ENCODE data around the gene AHI1.
"Not testable (repeated sequence)": the region's sequence is repeated elsewhere in the genome, so short reads cannot be mapped to it uniquely, and the experiment has no call there.

The AHI1 gene

DNA sequence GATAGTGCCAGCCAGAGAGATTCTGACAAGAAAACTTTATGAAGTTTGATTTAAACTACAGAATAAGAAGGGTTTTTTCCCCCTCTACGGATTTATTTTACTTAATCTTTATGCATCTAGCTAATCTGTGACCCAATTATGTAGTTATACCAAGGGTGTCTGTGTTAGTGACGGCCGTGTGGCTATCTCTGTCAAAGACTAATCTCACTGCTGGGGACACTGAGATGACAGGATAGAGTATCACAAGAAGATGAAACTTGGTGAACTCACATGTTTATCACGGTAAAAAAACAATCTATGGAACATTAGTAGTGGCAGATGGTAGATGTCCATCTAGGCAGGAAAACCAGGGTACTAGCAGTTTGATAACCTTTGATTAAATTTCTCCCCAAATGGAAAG is 149.7 kb downstream of the AHI1 start:
- Histone ChIP-seq H3K4me2 (ENCODE audit: low read length, poor library complexity, severe bottlenecking) (no peak overlapping the region), H4K8ac (ENCODE audit: low read length) (no peak overlapping the region), H3K36me3 (ENCODE audit: control insufficient read depth in 1 of 2, insufficient read depth in 2 of 2, low read depth in 1 of 2, low read length in 2 of 2) (peaks cover 0 to 20% of the 10 kb centered on the region in 2 experiments), H2BK5ac (ENCODE audit: low read depth, low read length, poor library complexity, severe bottlenecking) (no peak overlapping the region), H3K27me3 (ENCODE audit: control insufficient read depth in 1 of 2, insufficient read depth in 1 of 2, low read length in 2 of 2) (no peaks in the 10 kb centered on the region), H4K91ac (ENCODE audit: low read length) (no peak overlapping the region), H2BK120ac (ENCODE audit: low read depth, low read length) (no peak overlapping the region), H3K4me1 (ENCODE audit: control insufficient read depth, insufficient read depth, low read depth, low read length) (no peaks in the 10 kb centered on the region), H3K14ac (ENCODE audit: low read length in 2 of 2) (no peak overlapping the region), H3K18ac (ENCODE audit: low read depth in 1 of 2, low read length in 2 of 2) (no peak overlapping the region), H2BK12ac (ENCODE audit: low read length in 2 of 2) (no peak overlapping the region), H3K9me3 (ENCODE audit: control insufficient read depth, low read length) (no peaks in the 10 kb centered on the region), H2AK5ac (ENCODE audit: low read length, severe bottlenecking) (no peak overlapping the region), H3K4ac (ENCODE audit: low read depth in 1 of 2, low read length in 2 of 2) (no peak overlapping the region), H3K4me3 (ENCODE audit: insufficient read depth in 1 of 2, low read depth in 1 of 2, low read length in 2 of 2) (no peak overlapping the region), H2BK15ac (ENCODE audit: low read depth, poor library complexity, severe bottlenecking) (no peak overlapping the region), H3K23ac (ENCODE audit: low read length in 2 of 2) (no peak overlapping the region), H3K27ac (ENCODE audit: low read length, poor library complexity, severe bottlenecking) (no peak overlapping the region), H3K79me1 (replicated peaks; ENCODE audit: low read length, poor library complexity, severe bottlenecking) (no peaks in the 10 kb centered on the region), H3K9ac (ENCODE audit: low read length) (no peak overlapping the region), H2AFZ (ENCODE audit: low read depth, low read length) (no peak overlapping the region)
- whole genome bisulfite sequencing, result 97% methylated on average over 3 of the region's 4 CpGs
- no peak for DNase-seq

- no peaks in the 10 kb centered on the region for H3K27me3 ChIP-seq (ENCODE audit: control insufficient read depth in 1 of 2, insufficient read depth in 1 of 2, low read length in 2 of 2)
- H3K23ac ChIP-seq (ENCODE audit: low read length in 2 of 2), result no peak overlapping the region
- no peaks in the 10 kb centered on the region for H3K4me1 ChIP-seq (ENCODE audit: control insufficient read depth, insufficient read depth, low read depth, low read length)
- no peak overlapping the region for H3K27ac ChIP-seq (ENCODE audit: low read length, poor library complexity, severe bottlenecking)
- no peak overlapping the region for H3K4me2 ChIP-seq (ENCODE audit: low read length, poor library complexity, severe bottlenecking)
- no peak overlapping the region for H2BK12ac ChIP-seq (ENCODE audit: low read length in 2 of 2)
- H3K36me3 ChIP-seq (ENCODE audit: control insufficient read depth in 1 of 2, insufficient read depth in 2 of 2, low read depth in 1 of 2, low read length in 2 of 2), result peaks cover 0 to 20% of the 10 kb centered on the region in 2 experiments
- no CpG with 5 or more reads among the region's 1 CpG for WGBS
- no peak overlapping the region for H2AFZ ChIP-seq (ENCODE audit: low read depth, low read length)
- H3K79me1 ChIP-seq (replicated peaks; ENCODE audit: low read length, poor library complexity, severe bottlenecking), result no peaks in the 10 kb centered on the region
- no peak overlapping the region for H2AK5ac ChIP-seq (ENCODE audit: low read length, severe bottlenecking)
- no peak overlapping the region for H2BK120ac ChIP-seq (ENCODE audit: low read depth, low read length)
- H2BK5ac ChIP-seq (ENCODE audit: low read depth, low read length, poor library complexity, severe bottlenecking), result no peak overlapping the region
- H4K91ac ChIP-seq (ENCODE audit: low read length), result no peak overlapping the region
- H2BK15ac ChIP-seq (ENCODE audit: low read depth, poor library complexity, severe bottlenecking), result no peak overlapping the region
- H3K4me3 ChIP-seq (ENCODE audit: insufficient read depth in 1 of 2, low read depth in 1 of 2, low read length in 2 of 2), result no peak overlapping the region
- no peak overlapping the region for H3K9ac ChIP-seq (ENCODE audit: low read length)
- H3K4ac ChIP-seq (ENCODE audit: low read depth in 1 of 2, low read length in 2 of 2), result no peak overlapping the region
- DNase-seq, result peak; percentile 41
- H3K18ac ChIP-seq (ENCODE audit: low read depth in 1 of 2, low read length in 2 of 2), result no peak overlapping the region
- H3K14ac ChIP-seq (ENCODE audit: low read length in 2 of 2), result no peak overlapping the region
- no peaks in the 10 kb centered on the region for H3K9me3 ChIP-seq (ENCODE audit: control insufficient read depth, low read length)
- no peak overlapping the region for H4K8ac ChIP-seq (ENCODE audit: low read length)
Observed at GRCh38 chr6:135346747-135347146, 150.8 kb downstream of the AHI1 start.

- no peak overlapping the region for H3K27ac ChIP-seq (ENCODE audit: low read length, poor library complexity, severe bottlenecking)
- H3K36me3 ChIP-seq (ENCODE audit: control insufficient read depth in 1 of 2, insufficient read depth in 2 of 2, low read depth in 1 of 2, low read length in 2 of 2), result peaks cover 0 to 13% of the 10 kb centered on the region in 2 experiments
- H3K4me3 ChIP-seq (ENCODE audit: insufficient read depth in 1 of 2, low read depth in 1 of 2, low read length in 2 of 2), result no peak overlapping the region
- H3K79me1 ChIP-seq (replicated peaks; ENCODE audit: low read length, poor library complexity, severe bottlenecking), result no peaks in the 10 kb centered on the region
- H4K91ac ChIP-seq (ENCODE audit: low read length), result no peak overlapping the region
- H3K14ac ChIP-seq (ENCODE audit: low read length in 2 of 2), result no peak overlapping the region
- H2AFZ ChIP-seq (ENCODE audit: low read depth, low read length), result no peak overlapping the region
- no peak overlapping the region for H2BK15ac ChIP-seq (ENCODE audit: low read depth, poor library complexity, severe bottlenecking)
- no peak overlapping the region for H2BK12ac ChIP-seq (ENCODE audit: low read length in 2 of 2)
- no peak overlapping the region for H3K18ac ChIP-seq (ENCODE audit: low read depth in 1 of 2, low read length in 2 of 2)
- H3K23ac ChIP-seq (ENCODE audit: low read length in 2 of 2), result no peak overlapping the region
- DNase-seq, result no peak
- H3K4me2 ChIP-seq (ENCODE audit: low read length, poor library complexity, severe bottlenecking), result no peak overlapping the region
- H3K9ac ChIP-seq (ENCODE audit: low read length), result no peak overlapping the region
- H3K4me1 ChIP-seq (ENCODE audit: control insufficient read depth, insufficient read depth, low read depth, low read length), result no peaks in the 10 kb centered on the region
- H2BK5ac ChIP-seq (ENCODE audit: low read depth, low read length, poor library complexity, severe bottlenecking), result no peak overlapping the region
- no peak overlapping the region for H2AK5ac ChIP-seq (ENCODE audit: low read length, severe bottlenecking)
- no peak overlapping the region for H4K8ac ChIP-seq (ENCODE audit: low read length)
- no peak overlapping the region for H2BK120ac ChIP-seq (ENCODE audit: low read depth, low read length)
- H3K9me3 ChIP-seq (ENCODE audit: control insufficient read depth, low read length), result no peaks in the 10 kb centered on the region
- no peak overlapping the region for H3K4ac ChIP-seq (ENCODE audit: low read depth in 1 of 2, low read length in 2 of 2)
- no peaks in the 10 kb centered on the region for H3K27me3 ChIP-seq (ENCODE audit: control insufficient read depth in 1 of 2, insufficient read depth in 1 of 2, low read length in 2 of 2)
Observed at GRCh38 chr6:135344526-135344925, 153.0 kb downstream of the AHI1 start.

DNA sequence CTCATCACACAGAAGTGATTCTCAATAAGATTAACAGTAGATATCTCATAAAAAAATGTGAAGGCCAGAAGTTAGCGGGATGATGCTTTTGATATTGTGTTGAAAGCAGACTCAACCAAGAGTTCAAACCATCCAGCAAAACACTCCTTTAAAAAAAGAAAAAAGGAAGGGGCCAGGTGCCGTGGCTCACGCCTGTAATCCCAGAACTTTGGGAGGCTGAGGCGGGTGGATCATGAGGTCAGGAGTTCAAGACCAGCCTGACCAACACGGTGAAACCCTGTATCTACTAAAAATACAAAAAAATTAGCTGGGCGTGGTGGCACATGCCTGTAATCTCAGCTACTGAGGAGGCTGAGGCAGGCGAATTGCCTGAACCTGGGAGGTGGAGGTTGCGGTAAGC is 157.6 kb downstream of the AHI1 start:
- not testable (repeated sequence) for H3K4me2 ChIP-seq (ENCODE audit: low read length, poor library complexity, severe bottlenecking); H3K36me3 ChIP-seq (ENCODE audit: control insufficient read depth in 1 of 2, insufficient read depth in 2 of 2, low read depth in 1 of 2, low read length in 2 of 2); H3K23ac ChIP-seq (ENCODE audit: low read length in 2 of 2); H2BK120ac ChIP-seq (ENCODE audit: low read depth, low read length); H3K79me1 ChIP-seq (replicated peaks; ENCODE audit: low read length, poor library complexity, severe bottlenecking); H3K14ac ChIP-seq (ENCODE audit: low read length in 2 of 2); H2BK15ac ChIP-seq (ENCODE audit: low read depth, poor library complexity, severe bottlenecking); H3K4me3 ChIP-seq (ENCODE audit: insufficient read depth in 1 of 2, low read depth in 1 of 2, low read length in 2 of 2); H3K18ac ChIP-seq (ENCODE audit: low read depth in 1 of 2, low read length in 2 of 2); H3K4me1 ChIP-seq (ENCODE audit: control insufficient read depth, insufficient read depth, low read depth, low read length); H3K27ac ChIP-seq (ENCODE audit: low read length, poor library complexity, severe bottlenecking); H2BK5ac ChIP-seq (ENCODE audit: low read depth, low read length, poor library complexity, severe bottlenecking); H3K9me3 ChIP-seq (ENCODE audit: control insufficient read depth, low read length); H4K91ac ChIP-seq (ENCODE audit: low read length); H4K8ac ChIP-seq (ENCODE audit: low read length); DNase-seq; H3K27me3 ChIP-seq (ENCODE audit: control insufficient read depth in 1 of 2, insufficient read depth in 1 of 2, low read length in 2 of 2); H2AK5ac ChIP-seq (ENCODE audit: low read length, severe bottlenecking); H2BK12ac ChIP-seq (ENCODE audit: low read length in 2 of 2); H2AFZ ChIP-seq (ENCODE audit: low read depth, low read length); H3K4ac ChIP-seq (ENCODE audit: low read depth in 1 of 2, low read length in 2 of 2); H3K9ac ChIP-seq (ENCODE audit: low read length)
- 97% methylated on average over 6 of the region's 8 CpGs for WGBS

Data from mesenchymal stem cell (in vitro differentiated cells and primary cell).